Activated T-cell treated with anti-CD3 and anti-CD28 coated beads, Interleukin-2, amount 50 U/mL, for 72 hours (primary cell): ENCODE data around the gene ITSN1. TPM values are rescaled to one million over a fixed set of nuclear protein-coding genes. Genes with fewer than 3 reads are reported as not detected.

ENCODE experiments used
- ATAC-seq, 2 donors: fragments of 150-1000 bp; cut with Tn5 transposase; replicated peaks in 1 of 2; 2 replicates each; pipeline ENCODE4 v1.10.0; 2021; ENCODE audit warnings: moderate library complexity in 2 of 2, mild to moderate bottlenecking in 1 of 2
- DNase-seq, 2 donors: peaks; one replicate each; pipeline ENCODE4 v3.0.0; 2021 to 2022; ENCODE audit warnings: mixed read lengths in 1 of 2
- H3K27ac Mint-ChIP-seq: one replicate; pipeline ENCODE4 v1.8.0; 2022; ENCODE audit warnings: mild to moderate bottlenecking, moderate library complexity, mixed read lengths
- H3K27me3 Mint-ChIP-seq: one replicate; pipeline ENCODE4 v1.8.0; 2022; ENCODE audit warnings: low read depth, mixed read lengths
- H3K36me3 Mint-ChIP-seq, 2 donors: one replicate each; pipeline ENCODE4 v1.8.0; 2022; ENCODE audit warnings: mixed read lengths in 2 of 2, mild to moderate bottlenecking in 1 of 2; ENCODE audit not compliant: insufficient read depth in 2 of 2
- H3K4me1 Mint-ChIP-seq: one replicate; pipeline ENCODE4 v1.8.0; 2022; ENCODE audit warnings: low read depth, mixed read lengths
- H3K4me3 Mint-ChIP-seq, 2 donors: one replicate each; pipeline ENCODE4 v1.8.0; 2022; ENCODE audit warnings: mild to moderate bottlenecking in 2 of 2, mixed read lengths in 2 of 2, moderate library complexity in 2 of 2
- H3K9me3 Mint-ChIP-seq, 2 donors: one replicate each; pipeline ENCODE4 v1.8.0; 2022; ENCODE audit warnings: mixed read lengths in 2 of 2
- total RNA-seq, 2 donors: library from RNA; stranded (reverse); gene quantifications; one replicate each; pipeline ENCODE4 v1.2.3, GENCODE V29; 2022

Gene ITSN1
- total RNA-seq, 2 donors from 2014 or later, result 2.6 to 4.5 TPM

GRCh38 chr21:33732038-33732437 is 89.7 kb downstream of the ITSN1 start:
- H3K4me3 Mint-ChIP-seq, result no peak overlapping the region
- no peaks in the 10 kb centered on the region for H3K27me3 Mint-ChIP-seq
- no peaks in the 10 kb centered on the region for H3K9me3 Mint-ChIP-seq
- ATAC-seq, result no peak
- no peak for DNase-seq
- H3K4me1 Mint-ChIP-seq, result no peaks in the 10 kb centered on the region
- H3K27ac Mint-ChIP-seq, result no peak overlapping the region
- H3K36me3 Mint-ChIP-seq, result no peaks in the 10 kb centered on the region

- H3K27ac Mint-ChIP-seq, result no peak overlapping the region
- no peak for DNase-seq
- H3K36me3 Mint-ChIP-seq, result no peaks in the 10 kb centered on the region
- no peak overlapping the region for H3K4me3 Mint-ChIP-seq
- H3K27me3 Mint-ChIP-seq, result no peaks in the 10 kb centered on the region
- H3K4me1 Mint-ChIP-seq, result no peaks in the 10 kb centered on the region
- ATAC-seq, result no peak
- H3K9me3 Mint-ChIP-seq, result no peaks in the 10 kb centered on the region
Observed at GRCh38 chr21:33733601-33734000, 91.3 kb downstream of the ITSN1 start.

GRCh38 chr21:33734291-33734690 is 92.0 kb downstream of the ITSN1 start:
- Mint-ChIP-seq H3K27me3 (no peaks in the 10 kb centered on the region), H3K4me3 (no peak overlapping the region), H3K9me3 (no peaks in the 10 kb centered on the region), H3K4me1 (no peaks in the 10 kb centered on the region), H3K27ac (no peak overlapping the region), H3K36me3 (no peaks in the 10 kb centered on the region)
- no peak for ATAC-seq
- DNase-seq, result no peak

- Mint-ChIP-seq H3K27me3 (no peaks in the 10 kb centered on the region), H3K4me1 (no peaks in the 10 kb centered on the region), H3K36me3 (no peaks in the 10 kb centered on the region), H3K27ac (no peak overlapping the region), H3K9me3 (no peaks in the 10 kb centered on the region), H3K4me3 (no peak overlapping the region)
- DNase-seq (no peak), ATAC-seq (no peak)
Observed at GRCh38 chr21:33734818-33735217, 92.5 kb downstream of the ITSN1 start.

GRCh38 chr21:33736569-33736968 is 94.3 kb downstream of the ITSN1 start:
- no peak for ATAC-seq
- no peak for DNase-seq
- Mint-ChIP-seq H3K4me1 (no peaks in the 10 kb centered on the region), H3K36me3 (no peaks in the 10 kb centered on the region), H3K4me3 (no peak overlapping the region), H3K27me3 (no peaks in the 10 kb centered on the region), H3K27ac (no peak overlapping the region), H3K9me3 (no peaks in the 10 kb centered on the region)

- H3K4me3 Mint-ChIP-seq, result no peak overlapping the region
- ATAC-seq (no peak), DNase-seq (no peak)
- no peaks in the 10 kb centered on the region for H3K36me3 Mint-ChIP-seq
- H3K27ac Mint-ChIP-seq, result no peak overlapping the region
- H3K9me3 Mint-ChIP-seq, result no peaks in the 10 kb centered on the region
- no peaks in the 10 kb centered on the region for H3K27me3 Mint-ChIP-seq
- H3K4me1 Mint-ChIP-seq, result no peaks in the 10 kb centered on the region
Observed at GRCh38 chr21:33739701-33740100, 97.4 kb downstream of the ITSN1 start.

- H3K4me3 Mint-ChIP-seq, result no peak overlapping the region
- H3K36me3 Mint-ChIP-seq, result peaks cover 7 to 13% of the 10 kb centered on the region in 2 donors
- H3K27ac Mint-ChIP-seq, result no peak overlapping the region
- no peak for DNase-seq
- no peaks in the 10 kb centered on the region for H3K27me3 Mint-ChIP-seq
- no peaks in the 10 kb centered on the region for H3K4me1 Mint-ChIP-seq
- H3K9me3 Mint-ChIP-seq, result peaks cover 2 to 12% of the 10 kb centered on the region in 2 donors
- no peak for ATAC-seq
Observed at GRCh38 chr21:33747420-33747819, 105.1 kb downstream of the ITSN1 start.

- peaks cover 7 to 13% of the 10 kb centered on the region in 2 donors for H3K36me3 Mint-ChIP-seq
- DNase-seq (no peak), ATAC-seq (no peak)
- H3K4me3 Mint-ChIP-seq, result no peak overlapping the region
- H3K9me3 Mint-ChIP-seq, result peaks cover 2 to 12% of the 10 kb centered on the region in 2 donors
- H3K27me3 Mint-ChIP-seq, result no peaks in the 10 kb centered on the region
- H3K4me1 Mint-ChIP-seq, result no peaks in the 10 kb centered on the region
- H3K27ac Mint-ChIP-seq, result no peak overlapping the region
Observed at GRCh38 chr21:33748903-33749302, 106.6 kb downstream of the ITSN1 start.

GRCh38 chr21:33750017-33750416 is 107.7 kb downstream of the ITSN1 start:
- H3K9me3 Mint-ChIP-seq, result peaks cover 2 to 12% of the 10 kb centered on the region in 2 donors
- H3K27me3 Mint-ChIP-seq, result no peaks in the 10 kb centered on the region
- H3K27ac Mint-ChIP-seq, result no peak overlapping the region
- no peak overlapping the region for H3K4me3 Mint-ChIP-seq
- DNase-seq, result no peak
- peaks cover 7 to 13% of the 10 kb centered on the region in 2 donors for H3K36me3 Mint-ChIP-seq
- no peak for ATAC-seq
- H3K4me1 Mint-ChIP-seq, result no peaks in the 10 kb centered on the region

- no peaks in the 10 kb centered on the region for H3K27me3 Mint-ChIP-seq
- peaks cover 2 to 12% of the 10 kb centered on the region in 2 donors for H3K9me3 Mint-ChIP-seq
- DNase-seq, result no peak
- no peak overlapping the region for H3K27ac Mint-ChIP-seq
- H3K36me3 Mint-ChIP-seq, result peaks cover 7% of the 10 kb centered on the region in 2 donors
- ATAC-seq, result no peak
- no peak overlapping the region for H3K4me3 Mint-ChIP-seq
- H3K4me1 Mint-ChIP-seq, result no peaks in the 10 kb centered on the region
Observed at GRCh38 chr21:33751120-33751519, 108.8 kb downstream of the ITSN1 start.

- DNase-seq (no peak), ATAC-seq (no peak)
- Mint-ChIP-seq H3K4me1 (no peaks in the 10 kb centered on the region), H3K9me3 (peaks cover 2 to 8% of the 10 kb centered on the region in 2 donors), H3K36me3 (peaks cover 3 to 4% of the 10 kb centered on the region in 2 donors), H3K27me3 (no peaks in the 10 kb centered on the region), H3K27ac (no peak overlapping the region), H3K4me3 (no peak overlapping the region)
Observed at GRCh38 chr21:33751533-33751932, 109.2 kb downstream of the ITSN1 start.

- peaks cover 2 to 5% of the 10 kb centered on the region in 2 donors for H3K9me3 Mint-ChIP-seq
- no peak overlapping the region for H3K27ac Mint-ChIP-seq
- peaks cover 2% of the 10 kb centered on the region in 2 donors for H3K36me3 Mint-ChIP-seq
- no peak for ATAC-seq
- no peak overlapping the region for H3K4me3 Mint-ChIP-seq
- no peaks in the 10 kb centered on the region for H3K4me1 Mint-ChIP-seq
- no peaks in the 10 kb centered on the region for H3K27me3 Mint-ChIP-seq
- no peak for DNase-seq
Observed at GRCh38 chr21:33752260-33752659, 110.0 kb downstream of the ITSN1 start.

- Mint-ChIP-seq H3K27me3 (no peaks in the 10 kb centered on the region), H3K4me3 (no peak overlapping the region), H3K36me3 (no peaks in the 10 kb centered on the region), H3K27ac (no peak overlapping the region), H3K9me3 (no peaks in the 10 kb centered on the region), H3K4me1 (no peaks in the 10 kb centered on the region)
- no peak for ATAC-seq
- no peak for DNase-seq
Observed at GRCh38 chr21:33753886-33754285, 111.6 kb downstream of the ITSN1 start.

- no peak overlapping the region for H3K4me3 Mint-ChIP-seq
- DNase-seq (no peak), ATAC-seq (no peak)
- H3K36me3 Mint-ChIP-seq, result no peaks in the 10 kb centered on the region
- H3K27ac Mint-ChIP-seq, result no peak overlapping the region
- H3K9me3 Mint-ChIP-seq, result no peaks in the 10 kb centered on the region
- H3K4me1 Mint-ChIP-seq, result no peaks in the 10 kb centered on the region
- no peaks in the 10 kb centered on the region for H3K27me3 Mint-ChIP-seq
Observed at GRCh38 chr21:33754481-33754880, 112.2 kb downstream of the ITSN1 start.
